Esophagus muscularis mucosa (tissue), 4 donors: ENCODE results near the gene UBE2R2. TPM values are rescaled to one million over a fixed set of nuclear protein-coding genes. Genes with fewer than 3 reads are reported as not detected.
A peak's percentile ranks its signal among the peaks of the same experiment; 100 is the strongest.

ENCODE experiments used
- DNase-seq: peaks from one replicate; pipeline ENCODE4 v3.0.0-alpha.2; 2017; ENCODE audit errors: extremely low spot score
- H3K27ac ChIP-seq, 4 donors: fragments of 200-600 bp; sonication (generic); replicated peaks in 1 of 4; 1 replicate in 3 of 4; 2 replicates in 1 of 4; pipeline ENCODE4 v1.5.1; 2016 to 2019; ENCODE audit warnings: mild to moderate bottlenecking in 1 of 4
- H3K27me3 ChIP-seq, 4 donors: fragments of 200-600 bp; sonication (generic); one replicate each; pipeline versions ENCODE4 v1.5.1 to v1.6.0; 2016 to 2019
- H3K36me3 ChIP-seq, 4 donors: fragments of 200-600 bp; sonication (generic); one replicate each; pipeline ENCODE4 v1.5.1; 2016 to 2019
- H3K4me1 ChIP-seq, 4 donors: fragments of 200-600 bp; sonication (generic); one replicate each; pipeline ENCODE4 v1.5.1; 2016 to 2019
- H3K4me3 ChIP-seq, 4 donors: fragments of 200-600 bp; sonication (generic); 1 replicate in 2 of 4; 2 replicates in 2 of 4; pipeline ENCODE4 v1.5.1; 2016 to 2019; ENCODE audit warnings: mild to moderate bottlenecking in 4 of 4, moderate library complexity in 1 of 4
- H3K9me3 ChIP-seq, 4 donors: fragments of 200-600 bp; sonication (generic); 1 replicate in 3 of 4; 2 replicates in 1 of 4; pipeline ENCODE4 v1.5.1; 2016 to 2019
- EP300 ChIP-seq: sonication (generic); formaldehyde crosslinking; IDR thresholded peaks from one replicate; pipeline ENCODE4 v1.6.1; 2017; ENCODE audit warnings: antibody characterized with exemption
- POLR2A ChIP-seq: fragments of 450-650 bp; IDR thresholded peaks from one replicate; pipeline ENCODE4 v1.6.1; 2017; ENCODE audit warnings: antibody characterized with exemption, moderate library complexity, mild to moderate bottlenecking, low read depth
- POLR2AphosphoS5 ChIP-seq, 2 donors: sonication (generic); formaldehyde crosslinking; IDR thresholded peaks; one replicate each; pipeline ENCODE4 v1.6.1; 2017; ENCODE audit warnings: antibody characterized with exemption in 2 of 2
- WGBS: methylation state at CpG from one replicate; pipeline ENCODE4 v1.1.5; 2018; 5-methylcytosine and 5-hydroxymethylcytosine counted together
- intact Hi-C: fragments of 100-400 bp; cut with DNase I; formaldehyde crosslinking; loops from one replicate; pipeline ENCODE4 v1.15.1; 2023
- total RNA-seq, 4 donors: library from RNA; depleted of rRNA; stranded (reverse); fragments of >200 nt; gene quantifications; one replicate each; pipeline versions ENCODE4 v1.1.0 to v1.2.1, GENCODE V29; 2016
- TF ChIP-seq, protein P1 (sequence below), 3 experiments: fragments of 200-600 bp in 2 of 3; fragments of 450-650 bp in 1 of 3; sonication (generic) in 2 of 3; IDR thresholded peaks; one replicate each; pipeline ENCODE4 v1.5.1; 2017 to 2019; ENCODE audit warnings: antibody characterized with exemption in 3 of 3, mild to moderate bottlenecking in 2 of 3, moderate library complexity in 1 of 3

The UBE2R2 gene
- total RNA-seq, 4 donors from 2014 or later, result 27.8 to 45.1 (median 34.4) TPM

DNA sequence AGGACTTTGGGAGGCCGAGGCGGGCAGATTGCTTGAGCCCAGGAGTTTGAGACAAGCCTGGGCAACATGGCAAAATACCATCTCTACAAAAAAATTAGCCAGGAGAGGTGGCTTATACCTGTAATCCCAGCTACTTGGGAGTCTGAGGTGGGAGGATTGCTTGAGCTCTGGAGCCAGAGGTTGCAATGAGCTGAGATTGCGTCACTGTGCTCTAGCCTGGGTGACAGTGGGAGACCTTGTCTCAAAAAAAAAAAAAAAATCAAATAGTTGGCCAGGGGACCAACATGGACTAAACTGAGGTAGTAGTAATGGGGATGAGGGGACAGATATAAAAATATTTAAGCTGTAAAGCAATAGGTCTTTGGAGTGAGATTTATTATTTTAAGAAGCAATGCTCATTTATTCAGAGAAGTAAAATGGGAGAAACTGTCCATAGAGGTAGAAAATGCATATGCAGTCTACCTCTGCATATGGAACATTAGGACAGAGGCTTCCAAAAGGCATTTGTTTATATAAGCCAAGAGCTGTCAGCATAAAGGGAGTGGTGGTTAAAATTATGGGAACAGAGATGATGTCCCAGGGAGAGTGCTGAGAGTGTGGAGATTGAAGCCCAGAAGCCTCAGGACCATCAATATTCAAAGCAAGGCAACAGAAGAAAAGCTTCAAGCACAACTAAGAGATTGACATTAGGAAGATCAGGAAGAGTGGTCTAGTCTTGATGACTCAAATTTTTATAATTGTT lies 98.1 kb downstream of the UBE2R2 start:
- TF ChIP-seq, protein P1, sequence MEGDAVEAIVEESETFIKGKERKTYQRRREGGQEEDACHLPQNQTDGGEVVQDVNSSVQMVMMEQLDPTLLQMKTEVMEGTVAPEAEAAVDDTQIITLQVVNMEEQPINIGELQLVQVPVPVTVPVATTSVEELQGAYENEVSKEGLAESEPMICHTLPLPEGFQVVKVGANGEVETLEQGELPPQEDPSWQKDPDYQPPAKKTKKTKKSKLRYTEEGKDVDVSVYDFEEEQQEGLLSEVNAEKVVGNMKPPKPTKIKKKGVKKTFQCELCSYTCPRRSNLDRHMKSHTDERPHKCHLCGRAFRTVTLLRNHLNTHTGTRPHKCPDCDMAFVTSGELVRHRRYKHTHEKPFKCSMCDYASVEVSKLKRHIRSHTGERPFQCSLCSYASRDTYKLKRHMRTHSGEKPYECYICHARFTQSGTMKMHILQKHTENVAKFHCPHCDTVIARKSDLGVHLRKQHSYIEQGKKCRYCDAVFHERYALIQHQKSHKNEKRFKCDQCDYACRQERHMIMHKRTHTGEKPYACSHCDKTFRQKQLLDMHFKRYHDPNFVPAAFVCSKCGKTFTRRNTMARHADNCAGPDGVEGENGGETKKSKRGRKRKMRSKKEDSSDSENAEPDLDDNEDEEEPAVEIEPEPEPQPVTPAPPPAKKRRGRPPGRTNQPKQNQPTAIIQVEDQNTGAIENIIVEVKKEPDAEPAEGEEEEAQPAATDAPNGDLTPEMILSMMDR (IDR thresholded peaks at IDR 0.05), result no peak
- TF ChIP-seq POLR2A (no peak), EP300 (no peak), POLR2AphosphoS5 (IDR thresholded peaks at IDR 0.05) (no peak)
- Histone ChIP-seq H3K27ac (no peak overlapping the region), H3K36me3 (peaks cover 15 to 68% (median 59%) of the 10 kb centered on the region in 4 donors), H3K4me1 (peaks cover 0 to 11% (median 0%) of the 10 kb centered on the region in 4 donors), H3K4me3 (no peak overlapping the region), H3K9me3 (no peaks in the 10 kb centered on the region), H3K27me3 (no peaks in the 10 kb centered on the region)
- intact Hi-C loops, result loop anchor here (10.0 kb wide), 1 partner anchor 90 kb away; no protein-coding TSS in a partner anchor
- no peak for DNase-seq
- WGBS, result 100% methylated on average over 3 of the region's 3 CpGs

DNA sequence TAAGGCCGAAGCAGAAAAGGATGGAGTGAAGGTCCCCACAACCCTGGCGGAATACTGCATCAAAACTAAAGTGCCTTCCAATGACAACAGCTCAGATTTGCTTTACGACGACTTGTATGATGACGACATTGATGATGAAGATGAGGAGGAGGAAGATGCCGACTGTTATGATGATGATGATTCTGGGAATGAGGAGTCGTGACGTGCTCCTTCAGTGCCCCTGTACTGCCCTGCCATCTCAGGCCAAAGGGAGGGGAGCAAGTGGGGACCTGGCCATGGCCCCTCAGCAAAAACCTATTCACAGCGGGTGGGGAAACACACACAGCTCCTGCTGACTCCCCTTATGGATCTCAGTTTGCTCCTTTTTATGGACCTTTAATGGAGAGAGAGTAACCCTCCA lies 100.1 kb downstream of the UBE2R2 start:
- peak in 1 of 2 donors; percentile 12 for TF ChIP-seq POLR2AphosphoS5 (IDR thresholded peaks at IDR 0.05)
- TF ChIP-seq, protein P1 (IDR thresholded peaks at IDR 0.05), result no peak
- no peak overlapping the region for H3K27ac ChIP-seq
- no peaks in the 10 kb centered on the region for H3K27me3 ChIP-seq
- DNase-seq, result no peak
- peaks cover 25 to 84% (median 74%) of the 10 kb centered on the region in 4 donors for H3K36me3 ChIP-seq
- peaks cover 0 to 11% (median 0%) of the 10 kb centered on the region in 4 donors for H3K4me1 ChIP-seq
- WGBS, result 95% methylated on average over 9 of the region's 9 CpGs
- no peak overlapping the region for H3K4me3 ChIP-seq
- intact Hi-C loops, result loop anchor here (10.0 kb wide), 1 partner anchor 92 kb away; no protein-coding TSS in a partner anchor
- no peaks in the 10 kb centered on the region for H3K9me3 ChIP-seq

DNA sequence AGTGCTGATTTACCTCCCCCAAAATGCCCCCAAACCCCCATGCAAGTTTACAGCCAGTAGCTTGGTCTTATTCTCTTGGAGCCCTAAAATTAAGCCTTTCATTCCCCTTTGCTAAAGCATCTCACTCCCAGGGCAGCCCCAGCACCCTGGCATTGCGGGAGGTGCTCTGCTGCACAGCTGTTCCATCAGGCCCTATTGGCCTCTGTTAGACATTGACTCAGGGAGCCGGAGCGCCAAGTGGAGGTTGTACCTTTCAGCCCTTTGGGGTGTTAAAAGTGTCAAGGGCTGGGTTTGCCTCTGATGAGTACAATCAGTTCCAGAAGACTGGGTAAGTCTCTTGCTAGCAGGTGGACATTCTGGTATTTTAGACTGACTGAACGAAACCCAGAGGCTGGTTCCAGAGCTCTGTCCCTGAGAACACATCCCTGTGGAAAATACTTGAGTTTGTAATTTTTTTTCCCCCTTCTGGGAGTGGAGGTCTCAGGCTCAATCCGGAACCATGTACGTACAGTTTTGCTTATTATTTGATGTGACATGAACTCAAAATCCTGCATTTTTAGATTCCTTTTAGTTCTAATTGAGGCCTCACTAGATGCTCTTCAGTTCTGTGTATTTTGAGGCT lies 102.4 kb downstream of the UBE2R2 start:
- Histone ChIP-seq H3K27me3 (no peaks in the 10 kb centered on the region), H3K4me3 (no peak overlapping the region), H3K9me3 (no peaks in the 10 kb centered on the region), H3K4me1 (peaks cover 0 to 4% (median 0%) of the 10 kb centered on the region in 4 donors), H3K27ac (no peak overlapping the region), H3K36me3 (peaks cover 44 to 84% (median 78%) of the 10 kb centered on the region in 4 donors)
- DNase-seq, result no peak
- no peak for TF ChIP-seq EP300
- peak in 1 of 2 donors; percentile 2 for TF ChIP-seq POLR2AphosphoS5 (IDR thresholded peaks at IDR 0.05)
- TF ChIP-seq, protein P1 (IDR thresholded peaks at IDR 0.05), result no peak
- intact Hi-C loops, result loop anchor here (10.0 kb wide), 1 partner anchor 95 kb away; no protein-coding TSS in a partner anchor
- WGBS, result 86% methylated on average over 6 of the region's 6 CpGs

DNA sequence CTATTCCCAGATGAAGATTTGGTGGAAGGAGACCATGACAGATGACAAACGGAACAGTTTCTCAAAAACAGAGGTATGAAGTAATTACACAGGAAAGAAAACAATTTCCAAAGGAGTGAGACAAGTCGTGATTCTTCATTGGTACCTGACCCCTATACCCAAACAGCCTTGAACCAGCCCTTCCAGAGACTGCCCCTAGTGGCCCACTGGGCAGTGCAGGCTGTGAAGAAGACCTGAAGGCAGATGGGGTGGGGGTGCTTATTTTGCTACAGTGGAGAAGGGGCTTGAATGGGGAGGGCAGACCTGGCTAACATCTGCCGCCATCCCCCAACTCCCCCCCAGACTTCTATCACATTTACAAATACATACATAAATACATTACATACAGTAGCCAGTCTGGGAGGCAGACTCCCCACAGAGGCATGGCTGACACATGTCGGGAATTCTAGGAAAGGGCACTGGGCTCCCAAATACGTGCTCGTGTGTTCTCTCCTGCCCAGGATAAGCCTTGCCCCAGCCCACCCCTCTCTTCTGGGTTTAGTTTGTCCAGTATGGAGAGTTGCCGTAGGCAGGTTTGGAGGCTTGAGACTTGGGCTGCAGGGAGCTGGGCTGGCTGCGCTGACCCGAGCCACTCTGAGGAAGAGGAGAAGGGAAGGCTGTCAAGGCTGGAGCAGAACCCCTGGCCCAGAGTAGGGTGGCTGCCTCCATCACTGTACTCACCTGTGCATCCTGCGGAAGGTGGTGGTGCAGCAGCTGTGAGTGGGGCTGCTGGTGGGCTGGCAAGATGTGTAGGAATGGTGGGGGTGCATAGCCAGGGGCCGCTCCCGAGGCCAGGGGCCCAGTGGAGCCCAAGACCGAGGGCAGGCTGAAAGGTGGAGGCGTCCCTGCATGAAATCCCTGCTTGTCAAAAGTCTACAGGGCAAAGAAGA lies 105.3 kb downstream of the UBE2R2 start:
- intact Hi-C loops, result no loop called here
- no peak overlapping the region for H3K27ac ChIP-seq
- no peaks in the 10 kb centered on the region for H3K27me3 ChIP-seq
- H3K4me1 ChIP-seq, result peaks cover 10 to 14% (median 12%) of the 10 kb centered on the region in 4 donors
- DNase-seq, result no peak
- peaks cover 49 to 95% (median 86%) of the 10 kb centered on the region in 4 donors for H3K36me3 ChIP-seq
- no peaks in the 10 kb centered on the region for H3K9me3 ChIP-seq
- no peak overlapping the region for H3K4me3 ChIP-seq
- WGBS, result 88% methylated on average over 14 of the region's 14 CpGs
- TF ChIP-seq, protein P1 (IDR thresholded peaks at IDR 0.05), result peak in 2 of 3 experiments; percentile 29 to 62
- TF ChIP-seq EP300, result no peak
